ENCODE results near the gene WNT5A. TPM values are rescaled to one million over a fixed set of nuclear protein-coding genes. Genes with fewer than 3 reads are reported as not detected.

The WNT5A gene
- total RNA-seq, 1 donor from 2014 or later: 5.3 TPM

- peak; percentile 24 for DNase-seq (ENCODE audit: low spot score)
These were observed 4.5 kb downstream of the WNT5A start for GRCh38 chr3:55482496-55483195.

GRCh38 chr3:55481744-55482495 lies 5.2 kb downstream of the WNT5A start:
- no peak for DNase-seq (ENCODE audit: low spot score)

DNA sequence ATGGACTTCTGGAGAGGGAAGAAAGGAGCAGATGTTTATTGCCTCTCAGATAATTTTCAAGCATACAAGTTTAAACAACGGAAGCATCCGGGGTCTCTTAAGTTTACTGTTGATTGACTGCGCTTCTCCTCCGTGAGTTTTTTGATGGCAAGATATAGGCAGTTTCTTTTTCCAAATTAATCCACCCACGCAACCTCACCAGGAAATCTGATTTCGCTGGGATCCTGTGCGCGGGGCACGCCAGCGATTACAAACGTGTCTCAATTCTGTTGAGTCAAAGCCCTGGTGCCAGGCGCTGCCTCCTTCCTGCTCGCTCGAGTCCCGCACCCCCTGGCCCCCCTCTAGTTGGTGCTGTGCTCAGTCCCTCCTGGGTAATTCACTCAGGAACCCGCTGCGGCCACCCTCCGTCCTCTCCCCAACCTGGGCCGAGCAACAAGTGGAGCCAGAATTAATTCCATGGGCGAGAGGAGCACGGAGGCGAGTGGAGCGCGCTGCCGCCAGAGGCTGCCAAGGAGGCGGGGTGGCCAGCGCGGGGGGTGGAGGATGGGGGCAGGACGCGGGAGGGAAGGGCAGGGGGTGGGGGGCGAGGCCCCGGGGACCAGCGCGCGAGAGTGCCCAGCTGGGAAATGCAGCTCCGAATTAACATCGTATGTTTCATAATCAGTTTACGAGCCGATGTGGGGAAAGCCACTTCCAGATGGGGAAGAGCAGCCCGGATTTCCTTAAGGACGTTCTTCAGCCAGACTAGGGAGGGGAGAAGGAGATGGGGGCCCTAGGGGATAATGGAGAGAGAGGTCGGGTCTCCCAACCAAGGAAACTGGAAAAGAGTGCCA lies 6.0 kb downstream of the WNT5A start:
- peak; percentile 24 for DNase-seq (ENCODE audit: low spot score)

GRCh38 chr3:55477306-55478303 lies 9.5 kb downstream of the WNT5A start:
- DNase-seq (ENCODE audit: low spot score): no peak

DNA sequence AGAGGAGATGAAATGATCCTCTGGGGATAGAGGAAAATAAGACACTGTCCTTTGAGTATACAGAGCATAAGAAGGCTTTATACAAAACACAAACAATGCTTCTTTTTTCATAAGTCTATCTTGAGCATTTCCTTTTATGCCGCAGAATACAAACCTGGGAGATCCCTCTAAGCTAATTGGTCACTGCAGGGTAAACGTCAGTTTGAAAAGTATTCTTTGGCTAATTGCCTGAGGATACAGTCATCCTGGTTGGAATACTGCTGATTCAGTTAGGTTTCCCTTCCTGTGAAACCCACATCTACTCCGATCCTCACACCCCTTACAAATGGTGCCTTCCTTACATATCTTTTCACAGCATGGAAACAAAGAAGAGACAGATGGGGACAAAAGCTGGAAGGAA lies 10.6 kb downstream of the WNT5A start:
- DNase-seq (ENCODE audit: low spot score): no peak

GRCh38 chr3:55474213-55474632 lies 12.9 kb downstream of the WNT5A start:
- DNase-seq (ENCODE audit: low spot score): no peak

GRCh38 chr3:55473788-55474187 lies 13.3 kb downstream of the WNT5A start:
- DNase-seq (ENCODE audit: low spot score): no peak

DNA sequence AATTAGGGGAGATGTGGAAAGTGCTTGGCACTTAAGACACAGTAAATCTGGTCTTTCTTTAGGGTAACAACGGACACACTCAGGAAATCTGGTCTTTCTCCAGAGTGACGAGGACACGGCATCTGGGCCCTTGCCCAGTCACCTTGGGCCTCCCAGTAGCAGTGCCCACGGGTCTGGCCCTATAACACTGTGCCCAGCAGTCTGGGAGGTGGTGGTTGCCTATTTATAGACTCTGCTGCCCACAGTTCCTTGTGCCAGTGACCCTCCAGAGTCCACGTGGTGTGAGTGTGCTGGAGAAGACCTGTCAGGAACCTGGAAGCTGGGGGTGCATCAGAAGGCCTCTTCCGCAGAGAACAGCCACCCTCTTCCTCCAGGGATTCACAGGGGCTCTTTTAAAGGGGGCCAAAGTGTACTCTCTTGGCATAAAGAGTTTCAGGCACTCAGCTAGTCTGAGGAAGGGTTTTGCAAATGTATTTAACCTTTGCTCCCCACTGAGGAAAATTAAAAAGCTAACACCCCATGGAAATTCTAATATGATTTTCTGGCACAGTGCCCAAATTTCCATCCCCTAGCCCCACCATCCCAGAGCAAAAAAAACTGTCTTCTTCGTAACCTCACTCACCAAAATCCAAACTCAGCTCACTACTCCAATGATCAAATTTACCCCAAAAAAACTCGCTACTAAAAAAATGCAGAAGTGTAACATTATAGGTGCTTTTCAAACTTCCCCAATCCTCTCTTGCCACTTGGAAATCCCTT lies 15.4 kb downstream of the WNT5A start:
- DNase-seq (ENCODE audit: low spot score): no peak

- no peak for DNase-seq (ENCODE audit: low spot score)
These were observed 16.0 kb downstream of the WNT5A start for GRCh38 chr3:55471084-55471483.

DNA sequence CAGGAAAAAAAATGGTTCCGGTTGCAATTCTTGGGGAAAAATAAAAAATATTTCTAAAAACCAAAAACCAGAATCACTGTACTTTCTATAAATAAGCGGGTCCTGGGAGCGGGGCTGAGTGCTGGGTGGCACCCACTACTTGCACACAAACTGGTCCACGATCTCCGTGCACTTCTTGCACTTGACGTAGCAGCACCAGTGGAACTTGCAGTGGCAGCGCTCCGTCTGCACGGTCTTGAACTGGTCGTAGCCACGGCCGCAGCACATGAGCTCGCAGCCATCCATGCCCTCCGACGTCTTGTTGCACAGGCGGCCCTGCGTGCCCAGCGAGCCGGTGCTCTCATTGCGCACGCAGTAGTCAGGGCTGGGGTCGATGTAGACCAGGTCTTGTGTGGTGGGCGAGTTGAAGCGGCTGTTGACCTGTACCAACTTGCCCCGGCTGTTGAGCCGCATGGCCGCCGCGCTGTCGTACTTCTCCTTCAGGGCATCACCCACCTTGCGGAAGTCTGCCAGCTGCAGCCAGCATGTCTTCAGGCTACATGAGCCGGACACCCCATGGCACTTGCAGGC lies 17.1 kb downstream of the WNT5A start:
- no peak for DNase-seq (ENCODE audit: low spot score)

DNA sequence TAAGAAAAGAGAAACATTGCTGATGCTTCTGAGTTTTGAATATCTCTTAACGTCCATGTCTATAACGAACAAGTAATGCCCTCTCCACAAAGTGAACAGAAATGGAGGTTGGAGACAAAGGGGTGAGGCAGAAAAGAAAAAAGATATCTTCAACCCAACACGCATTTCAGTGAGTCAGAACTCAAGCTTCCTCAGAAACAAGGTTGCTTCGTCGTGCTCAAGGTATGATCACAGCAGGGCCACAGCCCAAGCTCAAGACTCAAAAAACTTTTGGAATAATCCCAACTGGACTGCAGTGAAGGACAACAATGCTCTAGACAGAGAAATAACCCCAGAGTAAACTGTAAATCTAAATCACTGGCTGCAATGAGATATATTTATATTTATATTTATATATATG lies 18.9 kb downstream of the WNT5A start:
- DNase-seq (ENCODE audit: low spot score): no peak

DNA sequence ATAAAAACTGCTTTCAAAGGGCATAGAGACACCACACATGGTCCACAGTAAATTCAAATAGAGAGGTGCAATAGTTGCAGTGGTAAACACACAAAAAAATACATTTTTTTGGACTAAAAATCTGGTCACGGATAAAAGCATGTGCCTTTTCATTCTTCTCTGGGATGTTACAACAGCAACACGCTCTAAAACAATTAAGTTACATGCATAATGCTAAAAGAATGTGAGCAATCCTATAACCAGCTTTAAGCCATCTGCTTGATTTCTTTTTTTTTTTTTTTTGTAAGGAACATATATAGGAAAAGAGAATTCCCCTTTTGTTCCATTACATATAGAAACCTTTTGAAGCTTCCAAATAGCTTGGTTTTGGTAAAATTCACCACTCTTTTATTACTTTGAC lies 20.0 kb downstream of the WNT5A start:
- no peak for DNase-seq (ENCODE audit: low spot score)

DNA sequence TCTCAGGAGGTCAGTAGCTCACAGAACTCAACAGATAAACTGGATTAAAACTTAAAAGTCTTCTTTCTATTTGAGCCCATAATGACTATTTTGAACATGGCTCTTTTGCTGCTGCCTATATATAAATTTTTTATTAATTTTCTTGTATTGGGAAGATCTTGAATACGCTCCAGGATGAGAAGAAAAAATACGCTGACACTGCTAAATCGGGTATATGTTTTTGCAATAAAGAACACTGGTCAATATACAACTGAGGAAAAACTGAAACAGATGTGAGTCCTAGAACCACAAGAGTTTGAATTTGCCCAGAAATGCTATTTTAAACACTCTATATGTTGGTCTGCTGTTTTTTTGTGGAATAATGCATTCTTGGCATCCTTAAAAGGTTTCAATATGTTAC lies 20.6 kb downstream of the WNT5A start:
- DNase-seq (ENCODE audit: low spot score): no peak

GRCh38 chr3:55461896-55462295 lies 25.2 kb downstream of the WNT5A start:
- DNase-seq (ENCODE audit: low spot score): no peak

- no peak for DNase-seq (ENCODE audit: low spot score)
These were observed 27.3 kb downstream of the WNT5A start for GRCh38 chr3:55459838-55460237.

GRCh38 chr3:55458181-55458790 lies 28.8 kb downstream of the WNT5A start:
- no peak for DNase-seq (ENCODE audit: low spot score)

DNA sequence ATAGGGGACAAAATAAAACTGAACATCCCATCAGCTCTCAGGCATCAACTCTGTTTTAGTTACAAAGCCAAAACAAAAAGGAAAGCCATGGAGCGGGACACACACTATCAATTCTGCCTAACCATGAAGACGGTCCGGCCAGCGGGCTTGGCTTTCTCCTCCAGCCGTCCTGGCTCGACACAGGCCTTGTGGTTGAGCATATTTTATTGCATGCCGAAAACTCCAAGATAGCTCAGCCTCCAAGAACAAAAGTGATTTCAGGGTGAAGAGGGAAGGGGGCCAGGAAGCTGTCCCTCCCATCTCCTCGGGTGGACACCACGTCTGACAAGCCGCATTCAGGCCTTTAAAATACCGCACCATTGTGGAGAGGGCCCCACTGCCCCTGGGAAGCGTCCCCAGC lies 31.2 kb downstream of the WNT5A start:
- no peak for DNase-seq (ENCODE audit: low spot score)

DNA sequence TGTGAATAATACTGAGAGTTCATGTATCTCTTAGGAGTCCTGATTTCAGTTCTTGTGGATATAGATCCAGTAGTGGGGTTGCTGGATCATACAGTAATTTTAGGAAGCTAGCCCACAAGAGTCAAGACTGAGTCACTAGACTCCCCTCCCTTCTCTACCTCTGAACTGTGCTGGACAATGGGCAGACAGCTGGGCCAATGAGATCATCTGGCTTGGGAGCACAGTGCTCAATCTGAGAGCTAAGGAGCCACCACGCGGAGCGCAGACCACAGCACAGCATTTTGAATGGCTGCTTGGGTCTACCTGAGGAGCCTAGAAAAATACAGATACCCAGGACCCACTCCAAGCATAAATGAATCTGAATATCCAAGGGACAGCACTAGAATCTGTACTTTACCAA lies 32.5 kb downstream of the WNT5A start:
- no peak for DNase-seq (ENCODE audit: low spot score)

DNA sequence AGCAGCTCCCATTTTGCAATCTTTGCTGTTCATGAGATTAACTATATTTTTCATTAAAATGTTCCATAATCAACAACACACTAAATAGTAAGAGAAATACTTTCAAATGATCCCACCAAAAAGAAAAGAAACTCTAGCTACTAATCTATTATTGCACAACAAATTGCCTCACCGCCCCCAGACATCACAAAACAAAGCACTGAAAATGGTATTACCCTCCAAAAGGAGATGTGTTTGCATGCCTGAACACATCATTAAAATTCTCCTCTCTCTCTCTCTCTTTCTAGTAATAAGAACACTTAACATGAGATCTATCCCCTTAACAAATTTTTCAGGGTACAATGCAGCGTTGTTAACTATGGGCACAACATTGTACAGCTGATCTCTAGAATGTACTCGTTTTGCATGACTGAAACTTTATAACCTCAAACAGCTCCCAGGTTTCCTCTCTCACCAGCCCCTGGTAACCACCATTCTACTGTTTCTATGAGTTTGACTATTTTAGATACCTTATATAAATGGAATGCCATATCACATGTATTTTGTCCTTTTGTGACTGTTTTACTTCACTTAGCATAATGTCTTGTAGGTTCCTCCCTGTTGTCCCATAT lies 33.1 kb downstream of the WNT5A start:
- DNase-seq (ENCODE audit: low spot score): no peak
